Keratinocyte (primary cell): ENCODE measurements around the gene RET. TPM values are rescaled to one million over a fixed set of nuclear protein-coding genes. Genes with fewer than 3 reads are reported as not detected.

Experiments
- DNase-seq: peaks from one replicate; pipeline ENCODE4 v3.0.0-alpha.2; 2011; ENCODE audit warnings: low read depth, missing footprints, low spot score
- FAIRE-seq: peaks from 2 replicates; lab custom pipeline; 2011; peaks lifted over from hg19 to GRCh38; lab: Jason Lieb, UNC
- H2AFZ ChIP-seq: 2 replicates; pipeline ENCODE4 v1.6.0; 2012; ENCODE audit warnings: low read length, control low read depth, inconsistent platforms; ENCODE audit not compliant: control insufficient read depth
- H3K27ac ChIP-seq: 2 replicates; pipeline ENCODE4 v1.5.1; 2011; ENCODE audit warnings: low read length; ENCODE audit not compliant: control insufficient read depth, insufficient read depth
- H3K27me3 ChIP-seq: 3 replicates; pipeline ENCODE4 v1.6.0; 2011; ENCODE audit warnings: low read length; ENCODE audit not compliant: control insufficient read depth, insufficient read depth; ENCODE audit errors: extremely low read depth
- H3K36me3 ChIP-seq, 2 experiments: 2 replicates in 1 of 2; 3 replicates in 1 of 2; pipeline ENCODE4 v1.5.1; 2011; ENCODE audit warnings: low read length in 2 of 2, mild to moderate bottlenecking in 1 of 2; ENCODE audit not compliant: control insufficient read depth in 2 of 2, insufficient read depth in 2 of 2; ENCODE audit errors: extremely low read depth in 1 of 2
- H3K4me1 ChIP-seq: 3 replicates; pipeline ENCODE4 v1.5.1; 2011; ENCODE audit warnings: low read length; ENCODE audit not compliant: control insufficient read depth, insufficient read depth; ENCODE audit errors: extremely low read depth
- H3K4me2 ChIP-seq: 3 replicates; pipeline ENCODE4 v1.6.0; 2011; ENCODE audit warnings: low read depth, low read length; ENCODE audit not compliant: control insufficient read depth, insufficient read depth; ENCODE audit errors: extremely low read depth
- H3K4me3 ChIP-seq, 3 experiments: fragments of 200-600 bp in 1 of 3; sonication (generic) in 1 of 3; 2 replicates in 2 of 3; 3 replicates in 1 of 3; pipeline ENCODE4 v1.5.1; 2011 to 2016; ENCODE audit warnings: low read length in 3 of 3, mild to moderate bottlenecking in 3 of 3, control low read depth in 2 of 3, inconsistent platforms in 1 of 3, low read depth in 1 of 3, mixed read lengths in 1 of 3, mixed run types in 1 of 3, moderate library complexity in 1 of 3; ENCODE audit not compliant: control insufficient read depth in 2 of 3, insufficient read depth in 2 of 3; ENCODE audit errors: extremely low read depth in 1 of 3
- H3K79me2 ChIP-seq: 2 replicates; pipeline ENCODE4 v1.6.0; 2012; ENCODE audit warnings: low read length; ENCODE audit not compliant: control insufficient read depth, insufficient read depth
- H3K9ac ChIP-seq: 3 replicates; pipeline ENCODE4 v1.6.0; 2011; ENCODE audit warnings: low read length; ENCODE audit not compliant: control insufficient read depth, insufficient read depth; ENCODE audit errors: extremely low read depth
- H3K9me1 ChIP-seq: 3 replicates; pipeline ENCODE4 v1.6.0; 2011; ENCODE audit warnings: low read length; ENCODE audit not compliant: control insufficient read depth, insufficient read depth; ENCODE audit errors: extremely low read depth
- H3K9me3 ChIP-seq: 2 replicates; pipeline ENCODE4 v1.5.1; 2012; ENCODE audit warnings: low read depth, low read length; ENCODE audit not compliant: control insufficient read depth
- H4K20me1 ChIP-seq: 3 replicates; pipeline ENCODE4 v1.6.0; 2011; ENCODE audit warnings: low read length; ENCODE audit not compliant: control insufficient read depth, insufficient read depth; ENCODE audit errors: extremely low read depth
- EZH2 ChIP-seq: IDR thresholded peaks from one replicate; pipeline ENCODE4 v1.6.1; 2012; ENCODE audit warnings: inconsistent platforms, mild to moderate bottlenecking, low read length, moderate library complexity
- dilution Hi-C: fragments of 300-500 bp; cut with MboI; formaldehyde crosslinking; loops from one replicate; pipeline ENCODE4 v1.7.0; 2020; ENCODE audit warnings: low sequenced_read_pairs; ENCODE audit not compliant: extremely low pct_ligation_motif_present
- polyA plus RNA-seq, 5 experiments: library from polyadenylated mRNA; depleted of rRNA in 3 of 5; stranded (reverse) in 3 of 5; stranded (forward) in 1 of 5; unstranded in 1 of 5; fragments of >200 nt; gene quantifications; 1 replicate in 1 of 5; 2 replicates in 3 of 5; 3 replicates in 1 of 5; pipeline versions ENCODE4 v1.2.1 to v1.2.3, GENCODE V29; 2011 to 2012; ENCODE audit warnings: missing spikeins in 2 of 5, low read depth in 1 of 5, low replicate concordance in 1 of 5
- TF ChIP-seq, protein P1 (sequence below), 3 experiments: IDR thresholded peaks in 1 of 3; conservative IDR thresholded peaks in 1 of 3; optimal IDR thresholded peaks in 1 of 3; 2 replicates in 2 of 3; 3 replicates in 1 of 3; pipeline versions ENCODE3 to v1.5.1; 2011; ENCODE audit warnings: low read length in 3 of 3, mild to moderate bottlenecking in 3 of 3, moderate library complexity in 2 of 3, control low read depth in 1 of 3, inconsistent platforms in 1 of 3; ENCODE audit not compliant: insufficient read depth in 2 of 3; ENCODE audit errors: extremely low read depth in 1 of 3

RET gene
- polyA plus RNA-seq, 1 donor (not counting 4 experiments of a cell fraction or from before 2014, with no cell fraction given), result 0.21 TPM

DNA sequence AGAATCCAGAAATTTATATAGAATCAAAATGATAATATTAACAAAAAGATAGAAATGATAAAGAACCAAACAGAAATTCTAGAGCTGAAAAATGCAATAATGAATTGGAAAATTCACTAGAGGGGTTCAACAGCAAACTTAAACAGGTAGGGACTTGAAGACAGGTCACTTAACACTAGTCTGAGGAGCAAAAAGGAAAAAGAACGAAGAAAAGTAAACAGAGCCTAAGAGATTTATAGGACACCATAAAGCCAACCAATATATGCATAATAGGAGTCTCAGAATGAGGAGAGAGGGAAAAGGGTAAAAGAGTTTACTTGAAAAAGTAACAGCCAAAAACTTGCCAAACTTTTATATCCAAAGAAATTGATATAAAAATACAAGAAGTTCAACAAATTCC lies 44.3 kb upstream of the RET start:
- TF ChIP-seq, protein P1, sequence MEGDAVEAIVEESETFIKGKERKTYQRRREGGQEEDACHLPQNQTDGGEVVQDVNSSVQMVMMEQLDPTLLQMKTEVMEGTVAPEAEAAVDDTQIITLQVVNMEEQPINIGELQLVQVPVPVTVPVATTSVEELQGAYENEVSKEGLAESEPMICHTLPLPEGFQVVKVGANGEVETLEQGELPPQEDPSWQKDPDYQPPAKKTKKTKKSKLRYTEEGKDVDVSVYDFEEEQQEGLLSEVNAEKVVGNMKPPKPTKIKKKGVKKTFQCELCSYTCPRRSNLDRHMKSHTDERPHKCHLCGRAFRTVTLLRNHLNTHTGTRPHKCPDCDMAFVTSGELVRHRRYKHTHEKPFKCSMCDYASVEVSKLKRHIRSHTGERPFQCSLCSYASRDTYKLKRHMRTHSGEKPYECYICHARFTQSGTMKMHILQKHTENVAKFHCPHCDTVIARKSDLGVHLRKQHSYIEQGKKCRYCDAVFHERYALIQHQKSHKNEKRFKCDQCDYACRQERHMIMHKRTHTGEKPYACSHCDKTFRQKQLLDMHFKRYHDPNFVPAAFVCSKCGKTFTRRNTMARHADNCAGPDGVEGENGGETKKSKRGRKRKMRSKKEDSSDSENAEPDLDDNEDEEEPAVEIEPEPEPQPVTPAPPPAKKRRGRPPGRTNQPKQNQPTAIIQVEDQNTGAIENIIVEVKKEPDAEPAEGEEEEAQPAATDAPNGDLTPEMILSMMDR (optimal IDR thresholded peaks at IDR 0.05 in 1 of 3, IDR thresholded peaks at IDR 0.05 in 1 of 3, conservative IDR thresholded peaks at IDR 0.05 in 1 of 3; ENCODE audit: extremely low read depth in 1 of 3, insufficient read depth in 2 of 3, low read length in 3 of 3), result no peak
- no peaks in the 10 kb centered on the region for H3K36me3 ChIP-seq
- no peaks in the 10 kb centered on the region for H3K79me2 ChIP-seq
- H3K9me1 ChIP-seq, result no peaks in the 10 kb centered on the region
- no peak overlapping the region for H2AFZ ChIP-seq
- no peaks in the 10 kb centered on the region for H3K27me3 ChIP-seq
- dilution Hi-C loops, result no loop called here
- no peak overlapping the region for H3K4me2 ChIP-seq
- H3K9me3 ChIP-seq, result no peaks in the 10 kb centered on the region
- no peak overlapping the region for H3K4me3 ChIP-seq
- no peaks in the 10 kb centered on the region for H4K20me1 ChIP-seq
- DNase-seq, result no peak
- no peak for FAIRE-seq
- H3K9ac ChIP-seq, result no peak overlapping the region
- no peak overlapping the region for H3K27ac ChIP-seq
- H3K4me1 ChIP-seq, result no peaks in the 10 kb centered on the region

DNA sequence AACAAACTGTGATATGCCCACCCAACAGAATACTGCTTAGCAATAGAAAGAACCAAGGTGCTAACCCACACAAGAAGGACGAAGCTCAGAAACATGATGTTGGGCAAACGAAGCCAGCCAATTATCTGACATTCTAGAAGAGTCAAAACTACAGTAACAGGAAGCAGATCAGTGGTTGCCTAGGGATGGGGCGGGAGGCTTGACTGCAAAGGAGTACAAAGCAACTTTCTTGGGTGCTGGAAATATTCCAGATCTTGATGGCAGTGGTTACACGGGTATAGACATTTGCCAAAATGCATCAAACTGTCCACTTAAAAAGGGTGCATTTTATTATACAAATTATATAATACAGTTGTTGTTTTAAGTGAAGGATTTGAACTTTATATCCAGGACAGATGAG lies 41.1 kb upstream of the RET start:
- no peak for TF ChIP-seq EZH2
- TF ChIP-seq, protein P1 (optimal IDR thresholded peaks at IDR 0.05 in 1 of 3, IDR thresholded peaks at IDR 0.05 in 1 of 3, conservative IDR thresholded peaks at IDR 0.05 in 1 of 3; ENCODE audit: extremely low read depth in 1 of 3, insufficient read depth in 2 of 3, low read length in 3 of 3), result no peak
- H3K79me2 ChIP-seq, result no peaks in the 10 kb centered on the region
- no peaks in the 10 kb centered on the region for H4K20me1 ChIP-seq
- H2AFZ ChIP-seq, result no peak overlapping the region
- H3K4me3 ChIP-seq, result no peak overlapping the region
- no peaks in the 10 kb centered on the region for H3K27me3 ChIP-seq
- H3K4me1 ChIP-seq, result no peaks in the 10 kb centered on the region
- H3K9me3 ChIP-seq, result no peaks in the 10 kb centered on the region
- H3K9ac ChIP-seq, result no peak overlapping the region
- FAIRE-seq (no peak), DNase-seq (no peak)
- dilution Hi-C loops, result no loop called here
- H3K9me1 ChIP-seq, result no peaks in the 10 kb centered on the region
- H3K36me3 ChIP-seq, result no peaks in the 10 kb centered on the region
- H3K27ac ChIP-seq, result no peak overlapping the region
- H3K4me2 ChIP-seq, result no peak overlapping the region
